MM.1S (cell line): Measurements from ENCODE around the gene CCDC102B.

Experiments used
- CTCF ChIP-seq: fragments of 300-600 bp; sonication (generic); IDR thresholded peaks from 2 replicates; pipeline ENCODE4 v1.5.1; 2016; ENCODE audit warnings: antibody characterized with exemption, low read length, mixed read lengths
- EZH2phosphoT487 ChIP-seq: fragments of 300-600 bp; sonication (generic); IDR thresholded peaks from 2 replicates; pipeline ENCODE4 v1.6.1; 2018; ENCODE audit warnings: antibody characterized with exemption, low read length

GRCh38 chr18:68944826-68945225, 146.9 kb downstream of the CCDC102B start:
- no peak for TF ChIP-seq CTCF
- TF ChIP-seq EZH2phosphoT487 = no peak
